ENCODE data around the gene PSMC3. TPM values are rescaled to one million over a fixed set of nuclear protein-coding genes. Genes with fewer than 3 reads are reported as not detected.
A peak's percentile ranks its signal among the peaks of the same experiment; 100 is the strongest.

The PSMC3 gene
- total and polyA plus RNA-seq, 9 of the 15 experiments (the other 6 are each of a cell fraction or from before 2014, with no cell fraction given), result 44.3 to 324 (median 240) TPM

DNA sequence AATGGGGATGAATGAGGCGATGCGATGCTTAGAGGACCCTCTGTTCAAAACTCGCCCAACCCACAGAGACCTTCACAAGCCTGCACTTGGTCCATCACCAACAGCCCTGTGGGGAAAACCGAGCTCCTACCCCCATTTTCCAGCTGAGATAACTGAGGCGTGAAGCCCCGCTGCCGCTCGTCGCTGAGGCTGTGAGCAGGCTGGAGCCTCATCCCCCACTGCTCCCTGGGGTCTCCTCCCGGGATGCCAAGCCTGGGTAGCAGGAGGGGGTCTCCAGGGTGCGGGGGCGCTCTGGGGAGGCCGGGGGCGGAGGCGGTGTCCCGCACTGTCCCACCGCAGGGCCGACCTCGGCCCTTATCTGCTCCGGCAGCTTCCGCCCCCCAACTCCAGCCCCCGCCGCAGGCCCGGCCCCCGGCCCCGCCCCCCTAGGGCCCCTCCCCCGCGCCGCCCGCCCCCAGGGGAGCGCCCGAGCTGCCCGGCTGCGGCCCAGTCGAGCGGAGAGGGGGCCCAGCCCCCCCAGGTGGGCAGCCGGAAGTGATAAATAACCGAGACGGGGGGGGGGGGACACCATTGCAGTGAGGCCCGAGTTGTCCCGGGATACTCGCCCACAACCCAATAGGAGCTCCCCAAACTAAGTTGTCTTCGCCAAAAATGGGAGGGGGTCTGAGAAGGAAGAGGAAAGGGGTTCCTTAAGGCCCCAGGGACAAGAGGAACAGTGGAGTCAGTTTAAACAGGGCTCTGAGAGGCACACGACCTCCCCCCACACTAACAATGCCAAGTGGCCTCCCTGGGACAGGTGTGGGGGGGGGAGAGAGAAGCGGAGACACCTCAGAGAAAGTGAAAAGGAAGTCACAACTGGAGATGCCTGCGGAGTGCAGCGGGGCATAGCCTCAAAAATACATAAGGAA, 26.1 kb downstream of the PSMC3 start (continued):
- peak; percentile 69 for TF ChIP-seq POLR2G (IDR thresholded peaks at IDR 0.05; ENCODE audit: low read depth, low read length)
- peak; percentile 93 for TF ChIP-seq ZNF740 (CRISPR knock-in tag; IDR thresholded peaks at IDR 0.05)
- peak in 1 of 2 experiments; percentile 70; a peak in 2 of 4 replicates for TF ChIP-seq ZNF740 (tag; IDR thresholded peaks at IDR 0.05)
- peak; percentile 16 for TF ChIP-seq NCOA4 (IDR thresholded peaks at IDR 0.05; ENCODE audit: partially characterized antibody)
- TF ChIP-seq, protein P1, sequence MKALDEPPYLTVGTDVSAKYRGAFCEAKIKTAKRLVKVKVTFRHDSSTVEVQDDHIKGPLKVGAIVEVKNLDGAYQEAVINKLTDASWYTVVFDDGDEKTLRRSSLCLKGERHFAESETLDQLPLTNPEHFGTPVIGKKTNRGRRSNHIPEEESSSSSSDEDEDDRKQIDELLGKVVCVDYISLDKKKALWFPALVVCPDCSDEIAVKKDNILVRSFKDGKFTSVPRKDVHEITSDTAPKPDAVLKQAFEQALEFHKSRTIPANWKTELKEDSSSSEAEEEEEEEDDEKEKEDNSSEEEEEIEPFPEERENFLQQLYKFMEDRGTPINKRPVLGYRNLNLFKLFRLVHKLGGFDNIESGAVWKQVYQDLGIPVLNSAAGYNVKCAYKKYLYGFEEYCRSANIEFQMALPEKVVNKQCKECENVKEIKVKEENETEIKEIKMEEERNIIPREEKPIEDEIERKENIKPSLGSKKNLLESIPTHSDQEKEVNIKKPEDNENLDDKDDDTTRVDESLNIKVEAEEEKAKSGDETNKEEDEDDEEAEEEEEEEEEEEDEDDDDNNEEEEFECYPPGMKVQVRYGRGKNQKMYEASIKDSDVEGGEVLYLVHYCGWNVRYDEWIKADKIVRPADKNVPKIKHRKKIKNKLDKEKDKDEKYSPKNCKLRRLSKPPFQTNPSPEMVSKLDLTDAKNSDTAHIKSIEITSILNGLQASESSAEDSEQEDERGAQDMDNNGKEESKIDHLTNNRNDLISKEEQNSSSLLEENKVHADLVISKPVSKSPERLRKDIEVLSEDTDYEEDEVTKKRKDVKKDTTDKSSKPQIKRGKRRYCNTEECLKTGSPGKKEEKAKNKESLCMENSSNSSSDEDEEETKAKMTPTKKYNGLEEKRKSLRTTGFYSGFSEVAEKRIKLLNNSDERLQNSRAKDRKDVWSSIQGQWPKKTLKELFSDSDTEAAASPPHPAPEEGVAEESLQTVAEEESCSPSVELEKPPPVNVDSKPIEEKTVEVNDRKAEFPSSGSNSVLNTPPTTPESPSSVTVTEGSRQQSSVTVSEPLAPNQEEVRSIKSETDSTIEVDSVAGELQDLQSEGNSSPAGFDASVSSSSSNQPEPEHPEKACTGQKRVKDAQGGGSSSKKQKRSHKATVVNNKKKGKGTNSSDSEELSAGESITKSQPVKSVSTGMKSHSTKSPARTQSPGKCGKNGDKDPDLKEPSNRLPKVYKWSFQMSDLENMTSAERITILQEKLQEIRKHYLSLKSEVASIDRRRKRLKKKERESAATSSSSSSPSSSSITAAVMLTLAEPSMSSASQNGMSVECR (CRISPR knock-in tag; IDR thresholded peaks at IDR 0.05), result no peak
